AG10803 (cell line): Measurements from ENCODE around the gene IL31.
A peak's percentile ranks its signal among the peaks of the same experiment; 100 is the strongest.

ENCODE experiments used
- DNase-seq: peaks from one replicate; pipeline ENCODE4 v3.0.0; 2010; ENCODE audit warnings: low read depth
- H3K4me3 ChIP-seq: 2 replicates; pipeline ENCODE4 v1.5.1; 2011; ENCODE audit warnings: mild to moderate bottlenecking, low read length, control low read depth
- CTCF ChIP-seq: conservative IDR thresholded peaks from 2 replicates; pipeline ENCODE4 v1.5.1; 2011; ENCODE audit warnings: mild to moderate bottlenecking, low read length, control low read depth, inconsistent platforms

IL31 gene

GRCh38 chr12:122137681-122138080 is 36.3 kb downstream of the IL31 start:
- no peak overlapping the region for H3K4me3 ChIP-seq
- no peak for TF ChIP-seq CTCF
- no peak for DNase-seq

DNA sequence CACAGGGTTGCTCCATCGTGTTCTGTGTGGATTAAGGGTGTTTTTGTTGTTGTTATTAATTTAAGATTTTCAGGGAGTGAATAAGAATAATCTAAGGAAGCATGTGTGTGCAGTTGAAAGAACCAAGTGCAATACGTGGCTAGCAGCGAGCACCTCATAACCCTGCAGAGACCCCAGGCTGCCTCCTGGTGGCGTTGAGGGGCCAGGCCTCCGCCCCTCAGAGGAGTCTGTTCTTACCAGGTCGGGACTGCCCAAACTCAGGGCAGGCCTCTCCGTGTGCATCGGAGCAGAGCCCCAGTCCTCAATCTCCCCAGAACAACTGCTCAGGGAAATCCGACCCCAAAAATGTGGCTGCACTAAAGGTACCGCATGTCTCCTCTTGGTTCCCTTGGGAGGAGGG is 36.8 kb downstream of the IL31 start:
- TF ChIP-seq CTCF, result no peak

GRCh38 chr12:122135437-122136031 is 38.5 kb downstream of the IL31 start:
- no peak overlapping the region for H3K4me3 ChIP-seq
- DNase-seq, result no peak
- no peak for TF ChIP-seq CTCF

More for the DNA sequence above, 36.8 kb downstream of the IL31 start:
- no peak for DNase-seq
- H3K4me3 ChIP-seq, result no peak overlapping the region

GRCh38 chr12:122133192-122133950 is 40.6 kb downstream of the IL31 start:
- no peak for TF ChIP-seq CTCF
- no peak overlapping the region for H3K4me3 ChIP-seq
- DNase-seq, result no peak

GRCh38 chr12:122130150-122130549 is 43.9 kb downstream of the IL31 start:
- no peak for TF ChIP-seq CTCF
- H3K4me3 ChIP-seq, result no peak overlapping the region
- DNase-seq, result peak; percentile 10

GRCh38 chr12:122129131-122129530 is 44.9 kb downstream of the IL31 start:
- no peak for TF ChIP-seq CTCF
- no peak for DNase-seq
- no peak overlapping the region for H3K4me3 ChIP-seq

DNA sequence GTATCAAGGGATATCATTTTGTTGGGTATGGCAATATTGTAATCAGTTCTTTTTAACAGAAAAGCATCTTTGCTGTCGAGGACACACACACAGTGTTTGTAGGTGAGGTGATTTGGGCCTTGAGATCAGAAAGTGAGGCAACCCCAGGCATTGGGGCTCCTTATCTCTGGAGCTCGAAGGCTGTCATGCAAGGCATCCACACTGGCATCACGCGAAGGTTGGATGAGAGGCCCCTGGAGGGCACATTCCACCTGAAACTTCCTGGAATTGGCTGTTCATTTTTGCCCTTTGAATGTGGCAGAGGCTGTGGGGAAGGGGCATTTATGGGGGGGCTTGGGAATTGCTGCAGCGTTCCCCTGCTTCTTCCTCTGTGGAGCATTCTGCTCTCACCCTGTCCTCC is 45.5 kb downstream of the IL31 start:
- H3K4me3 ChIP-seq, result no peak overlapping the region
- TF ChIP-seq CTCF, result no peak
- no peak for DNase-seq
